AG04449 (cell line): Measurements from ENCODE around the gene THOC6.

Experiments
- CTCF ChIA-PET: fragments of 350-600 bp; formaldehyde crosslinking; extraction: SDS; loops from one replicate; lab custom pipeline; 2021; ENCODE audit warnings: antibody characterized with exemption; lab: Yijun Ruan, JAX
- POLR2A ChIA-PET: fragments of 400-600, 350-600 bp; formaldehyde crosslinking; extraction: SDS; loops from one replicate; lab custom pipeline; 2020; ENCODE audit warnings: antibody characterized with exemption, inconsistent platforms; lab: Yijun Ruan, JAX
- DNase-seq: peaks from one replicate; pipeline ENCODE4 v3.0.0-alpha.2; 2010; ENCODE audit warnings: low read depth, low spot score
- H3K4me3 ChIP-seq: 2 replicates; pipeline ENCODE4 v1.5.1; 2011; ENCODE audit warnings: low read depth, mild to moderate bottlenecking, control low read depth, low read length
- TF ChIP-seq, protein P1 (sequence below): IDR thresholded peaks from one replicate; pipeline ENCODE4 v1.5.1; 2011; ENCODE audit warnings: mild to moderate bottlenecking, moderate library complexity, low read length, control low read depth, inconsistent platforms; ENCODE audit not compliant: insufficient read depth; ENCODE audit errors: missing control alignments

THOC6 gene

DNA sequence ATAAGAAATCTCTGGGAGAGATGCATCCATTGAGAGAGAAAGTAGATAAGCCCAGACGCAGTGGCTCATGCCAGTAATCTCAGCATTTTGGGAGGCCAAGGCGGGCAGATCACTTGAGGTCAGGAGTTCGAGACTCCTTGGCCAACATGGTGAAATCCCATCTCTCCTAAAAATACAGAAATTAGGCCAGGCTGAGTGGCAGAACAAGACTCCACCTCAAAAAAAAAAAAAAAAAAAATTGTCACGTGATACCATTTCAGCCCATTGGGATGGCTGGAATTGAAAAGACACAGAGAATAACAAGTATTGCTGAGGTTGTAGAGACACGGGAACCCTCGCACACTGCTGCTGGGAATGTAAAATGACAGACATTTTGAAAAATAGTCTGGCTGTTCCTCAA is 38.7 kb downstream of the THOC6 start:
- DNase-seq, result no peak
- TF ChIP-seq, protein P1, sequence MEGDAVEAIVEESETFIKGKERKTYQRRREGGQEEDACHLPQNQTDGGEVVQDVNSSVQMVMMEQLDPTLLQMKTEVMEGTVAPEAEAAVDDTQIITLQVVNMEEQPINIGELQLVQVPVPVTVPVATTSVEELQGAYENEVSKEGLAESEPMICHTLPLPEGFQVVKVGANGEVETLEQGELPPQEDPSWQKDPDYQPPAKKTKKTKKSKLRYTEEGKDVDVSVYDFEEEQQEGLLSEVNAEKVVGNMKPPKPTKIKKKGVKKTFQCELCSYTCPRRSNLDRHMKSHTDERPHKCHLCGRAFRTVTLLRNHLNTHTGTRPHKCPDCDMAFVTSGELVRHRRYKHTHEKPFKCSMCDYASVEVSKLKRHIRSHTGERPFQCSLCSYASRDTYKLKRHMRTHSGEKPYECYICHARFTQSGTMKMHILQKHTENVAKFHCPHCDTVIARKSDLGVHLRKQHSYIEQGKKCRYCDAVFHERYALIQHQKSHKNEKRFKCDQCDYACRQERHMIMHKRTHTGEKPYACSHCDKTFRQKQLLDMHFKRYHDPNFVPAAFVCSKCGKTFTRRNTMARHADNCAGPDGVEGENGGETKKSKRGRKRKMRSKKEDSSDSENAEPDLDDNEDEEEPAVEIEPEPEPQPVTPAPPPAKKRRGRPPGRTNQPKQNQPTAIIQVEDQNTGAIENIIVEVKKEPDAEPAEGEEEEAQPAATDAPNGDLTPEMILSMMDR, result no peak
- H3K4me3 ChIP-seq, result no peak overlapping the region
- ChIA-PET CTCF (interaction anchor here (1.4 to 4.6 kb wide), 4 partner anchors 18 to 66 kb away, joined by 3 to 26 read pairs (median 6); no protein-coding TSS in a partner anchor), POLR2A (no interaction called here)

DNA sequence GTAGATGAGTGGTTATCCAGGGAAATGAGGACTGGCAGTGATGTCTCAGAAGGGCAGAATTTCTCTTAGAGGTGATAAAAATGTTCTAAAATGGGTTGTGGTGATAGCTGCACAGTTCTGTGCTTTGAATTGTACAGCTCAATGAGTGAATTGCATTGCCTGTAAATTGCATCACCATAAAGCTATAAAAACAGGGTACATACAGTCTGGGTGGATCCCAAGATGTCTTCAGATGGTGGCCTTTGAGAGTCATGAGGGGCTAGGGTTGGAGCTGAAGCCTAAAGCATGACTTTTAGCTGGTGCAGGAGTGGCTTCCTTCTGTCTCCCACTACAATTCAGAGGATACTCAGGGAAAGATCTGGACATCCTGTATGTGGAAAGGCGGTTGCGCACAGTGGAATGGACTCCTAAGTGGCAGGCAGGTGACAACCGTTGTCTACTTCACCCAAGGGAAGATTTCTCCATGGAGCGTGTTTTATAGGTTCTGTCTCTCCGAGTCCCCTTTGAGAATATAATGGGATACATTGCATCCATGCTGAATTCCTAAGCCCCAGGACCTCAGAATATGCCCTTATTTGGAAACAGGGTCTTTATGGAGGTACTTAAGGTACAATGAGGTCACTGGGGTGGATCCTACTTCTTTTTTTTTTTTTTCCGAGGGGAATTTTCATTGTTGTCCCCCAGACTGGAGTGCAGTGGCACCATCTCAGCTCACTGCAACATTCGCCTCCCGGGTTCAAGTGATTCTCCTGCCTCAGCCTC is 40.0 kb downstream of the THOC6 start:
- CTCF ChIA-PET, result interaction anchor here (0.6 to 4.6 kb wide), 8 partner anchors 16 to 286 kb away, joined by 3 to 26 read pairs (median 4); partner anchors contain the start of gene ZSCAN10

DNA sequence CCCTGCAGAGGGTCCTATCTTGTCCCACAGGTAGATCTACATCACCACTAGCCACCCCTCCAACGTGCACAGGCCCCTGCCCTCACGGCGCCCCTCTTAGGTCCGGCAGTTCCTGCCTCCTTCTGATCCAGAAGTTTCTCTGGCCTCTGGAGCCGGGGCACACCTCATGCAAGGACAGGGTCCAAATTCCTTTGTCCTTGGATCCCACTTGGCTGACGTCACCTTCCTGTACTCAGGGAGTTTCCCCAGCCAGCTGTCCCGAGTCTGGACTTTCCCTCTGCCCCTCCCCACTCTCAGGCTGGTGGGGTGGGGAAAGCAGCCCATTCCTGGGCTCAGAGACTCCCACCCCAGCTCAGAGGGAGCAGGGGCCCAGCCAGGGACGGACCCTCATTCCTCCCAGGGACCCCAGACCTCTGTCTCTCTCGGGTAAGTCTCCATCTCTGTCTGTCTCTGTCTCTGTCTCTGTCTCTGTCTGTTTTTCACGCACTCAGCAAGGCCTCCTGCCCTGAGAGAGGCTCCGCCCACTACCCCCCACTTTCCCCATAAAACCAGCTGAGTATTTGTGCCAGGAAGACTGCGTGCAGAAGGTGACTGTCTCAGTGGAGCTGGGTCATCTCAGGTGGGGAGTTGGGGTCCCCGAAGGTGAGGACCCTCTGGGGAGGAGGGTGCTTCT is 41.4 kb downstream of the THOC6 start, which contains the start of gene IL32:
Gene IL32, plus strand, starts transcription at position 572 of the 673 bp plus-strand sequence. CDS start 172 bp downstream, outside the sequence.
- POLR2A ChIA-PET, result no interaction called here
- CTCF ChIA-PET, result interaction anchor here (0.7 to 4.6 kb wide), 6 partner anchors 12 to 67 kb away, joined by 3 to 26 read pairs (median 4); no protein-coding TSS in a partner anchor
- TF ChIP-seq, protein P1, result no peak
- H3K4me3 ChIP-seq, result peak within 1 kb of the TSS; percentile 25
- DNase-seq, result peak; percentile 36

More for the DNA sequence above, 40.0 kb downstream of the THOC6 start:
- POLR2A ChIA-PET, result no interaction called here
- H3K4me3 ChIP-seq, result no peak overlapping the region
- no peak for DNase-seq
- TF ChIP-seq, protein P1, result no peak

DNA sequence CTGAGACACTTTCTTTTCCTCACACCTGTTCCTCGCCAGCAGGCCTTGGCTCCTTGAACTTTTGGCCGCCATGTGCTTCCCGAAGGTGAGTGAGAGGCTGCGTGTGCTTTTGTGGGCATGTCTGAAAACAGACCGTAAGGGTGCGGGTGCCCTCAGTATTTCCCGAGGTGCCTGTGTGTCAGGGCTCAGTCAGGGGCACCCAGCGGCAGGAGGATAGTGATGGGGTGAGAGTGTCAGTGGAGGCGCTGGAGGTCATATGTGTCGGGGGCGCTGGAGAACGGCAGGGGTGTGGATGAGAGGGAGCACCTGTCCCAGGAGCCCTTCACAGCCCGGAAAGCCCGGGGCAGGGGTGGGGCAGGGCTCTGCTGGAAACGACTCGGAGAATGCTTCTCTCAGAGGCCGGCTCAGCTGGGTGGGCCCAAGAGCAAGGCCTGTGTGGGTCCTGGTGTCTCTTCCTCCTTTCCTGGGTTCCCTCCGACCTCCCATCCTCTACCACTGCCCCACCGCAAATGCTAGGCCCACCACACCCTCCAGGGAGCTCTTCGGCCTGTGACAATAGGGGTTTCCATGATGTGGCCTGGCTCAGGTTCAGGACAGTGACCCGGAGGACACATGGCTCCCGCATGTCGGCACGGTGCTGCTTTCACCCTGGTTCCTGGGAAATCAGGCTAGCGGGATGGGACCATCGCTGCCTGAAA is 42.1 kb downstream of the THOC6 start:
- no peak for DNase-seq
- CTCF ChIA-PET, result interaction anchor here (0.7 to 4.6 kb wide), 3 partner anchors 11 to 63 kb away, joined by 3 to 26 read pairs (median 4); no protein-coding TSS in a partner anchor
- POLR2A ChIA-PET, result no interaction called here
- TF ChIP-seq, protein P1, result no peak
- peak overlapping the region; percentile 25 for H3K4me3 ChIP-seq

DNA sequence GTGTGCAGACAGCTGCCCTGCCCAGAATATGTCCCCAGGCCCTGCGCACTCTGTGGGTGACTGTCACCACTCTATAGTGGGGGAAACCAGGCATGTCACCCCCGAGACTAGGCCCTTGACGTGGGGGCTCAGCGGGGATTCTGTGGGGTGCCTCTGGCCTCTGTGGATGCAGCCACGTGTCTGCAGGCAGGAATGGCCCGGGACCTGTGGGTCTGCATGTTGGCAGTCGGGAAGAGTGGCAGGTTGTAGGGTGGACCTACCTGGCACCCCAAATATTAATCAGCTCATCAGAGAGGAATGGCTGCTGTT is 42.6 kb downstream of the THOC6 start:
- DNase-seq, result no peak
- POLR2A ChIA-PET, result no interaction called here
- TF ChIP-seq, protein P1, result no peak
- H3K4me3 ChIP-seq, result no peak overlapping the region
- CTCF ChIA-PET, result interaction anchor here (1.4 kb wide), 1 partner anchor 11 kb away, joined by 4 read pairs; no protein-coding TSS in a partner anchor
